Measurements from ENCODE around the gene CNNM2.

Gene CNNM2

DNA sequence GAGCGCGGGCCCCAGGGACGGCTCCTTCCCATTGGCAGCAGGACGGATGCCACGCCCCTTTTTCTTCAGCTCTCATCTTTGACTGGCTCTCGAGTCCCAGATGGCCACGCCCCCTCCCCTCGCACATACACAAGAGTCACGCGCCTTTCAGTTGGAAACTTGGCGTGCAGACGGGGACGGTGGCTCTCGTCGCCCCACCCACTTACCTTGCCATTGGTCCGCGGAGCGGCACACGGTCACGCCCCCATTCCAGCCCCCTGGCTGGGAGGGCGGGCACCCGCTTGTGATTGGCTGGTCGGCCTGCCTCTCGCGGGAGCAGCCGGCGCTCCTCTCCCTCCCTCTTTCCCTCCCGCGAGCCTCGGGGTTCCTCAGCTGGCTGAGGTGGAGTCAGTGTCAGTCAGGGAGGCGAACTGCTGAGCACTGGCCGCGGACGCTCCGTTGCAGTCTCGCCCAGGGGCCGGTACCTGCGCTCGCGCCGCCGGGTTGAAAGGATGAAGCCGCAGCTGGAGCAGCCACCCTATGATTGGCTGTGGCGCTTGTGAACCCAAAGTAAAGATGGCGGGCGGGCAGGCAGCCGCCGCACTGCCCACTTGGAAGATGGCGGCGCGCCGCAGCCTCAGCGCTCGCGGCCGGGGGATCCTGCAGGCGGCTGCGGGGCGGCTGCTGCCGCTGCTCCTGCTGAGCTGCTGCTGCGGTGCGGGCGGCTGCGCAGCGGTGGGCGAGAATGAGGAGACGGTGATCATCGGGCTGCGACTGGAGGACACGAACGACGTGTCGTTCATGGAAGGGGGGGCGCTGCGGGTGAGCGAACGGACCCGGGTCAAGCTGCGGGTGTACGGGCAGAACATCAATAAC is at the start of gene CNNM2:
Gene CNNM2, plus strand, starts transcription at position 333 of the 855 bp plus-strand sequence. Its CDS starts 187 bp downstream, at position 520.
- peak; percentile 99 for DNase-seq

DNA sequence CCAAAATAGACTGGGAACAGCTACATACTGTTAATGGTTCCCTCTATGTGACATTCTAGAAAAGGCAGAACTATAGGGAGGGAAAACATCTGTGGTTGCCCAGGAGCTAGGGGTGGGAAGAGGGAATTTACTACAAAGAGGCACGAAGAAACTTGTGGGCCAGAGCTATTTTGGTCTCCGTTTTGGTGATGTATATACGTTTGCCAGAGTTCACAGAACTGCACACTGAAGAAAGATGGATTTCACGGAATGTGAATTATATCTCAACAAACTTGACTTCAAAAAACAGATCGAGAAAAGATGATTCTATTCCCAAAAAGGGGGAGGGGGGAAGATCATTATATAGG is 49.2 kb upstream of the CNNM2 start:
- DNase-seq, result no peak

DNA sequence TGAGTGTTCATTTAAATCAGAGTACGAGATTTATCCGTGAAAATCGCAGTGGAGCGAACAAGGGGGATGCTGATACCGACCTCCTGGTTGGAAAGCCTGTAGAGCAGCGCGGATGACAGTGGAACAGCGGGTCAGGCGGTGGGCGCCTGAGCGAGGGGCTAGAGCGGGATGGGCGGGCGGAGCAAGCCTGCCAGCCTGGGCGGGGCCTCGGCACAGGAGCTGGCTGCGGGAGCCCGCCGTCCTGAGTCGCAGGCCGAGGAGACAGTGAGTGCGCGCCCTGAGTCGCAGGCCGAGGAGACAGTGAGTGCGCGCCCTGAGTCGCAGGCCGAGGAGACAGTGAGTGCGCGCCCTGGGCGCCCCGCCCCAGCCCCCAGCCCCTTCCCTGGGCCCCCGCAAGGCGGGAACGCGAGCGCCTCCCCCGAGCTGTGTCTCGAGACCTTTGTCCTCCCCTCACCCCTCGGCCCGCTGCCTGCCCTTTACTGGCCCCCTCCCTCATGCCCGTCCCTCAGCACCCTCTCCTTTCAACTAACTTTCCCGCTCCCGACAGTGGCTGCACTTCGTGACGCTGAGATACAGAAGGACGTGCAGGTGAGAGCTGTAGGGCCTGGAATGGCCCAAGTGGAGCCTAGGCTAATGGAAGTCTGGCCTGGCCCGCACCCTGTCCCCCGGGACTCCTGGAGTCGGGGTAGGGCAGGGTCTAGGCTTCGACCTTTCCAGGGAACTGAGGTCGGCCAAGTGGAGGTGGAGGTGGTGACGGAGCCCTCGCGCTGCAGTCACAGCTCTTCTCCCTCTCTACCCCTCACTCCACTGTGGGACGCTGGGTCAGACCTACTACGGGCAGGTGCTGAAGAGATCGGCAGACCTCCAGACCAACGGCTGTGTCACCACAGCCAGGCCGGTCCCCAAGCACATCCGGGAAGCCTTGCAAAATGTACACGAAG is 48.6 kb upstream of the CNNM2 start, which contains the start of gene AS3MT:
Gene AS3MT, plus strand, starts transcription at position 213 of the 941 bp plus-strand sequence. Its CDS starts 123 bp downstream, at position 336.
- DNase-seq, result no peak

DNA sequence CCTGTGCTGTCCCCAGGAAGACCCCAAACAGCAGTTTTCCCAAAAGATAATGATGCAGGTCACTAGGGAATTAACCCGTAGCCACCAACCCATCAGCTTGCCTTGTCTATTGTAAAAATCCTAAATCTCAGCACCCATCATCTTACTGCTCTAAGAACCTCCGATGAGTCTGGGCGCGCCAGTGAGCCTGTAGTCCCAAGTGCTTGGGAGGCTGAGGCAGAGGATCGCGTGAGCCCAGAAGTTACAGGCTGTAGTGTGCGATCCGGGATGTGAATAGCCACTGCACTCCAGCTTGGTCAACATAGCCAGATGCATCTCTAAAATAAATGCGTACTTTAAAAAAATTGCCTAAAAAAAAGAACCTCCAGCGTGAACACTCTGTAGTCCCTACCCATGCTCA is 47.9 kb upstream of the CNNM2 start:
- no peak for DNase-seq

DNA sequence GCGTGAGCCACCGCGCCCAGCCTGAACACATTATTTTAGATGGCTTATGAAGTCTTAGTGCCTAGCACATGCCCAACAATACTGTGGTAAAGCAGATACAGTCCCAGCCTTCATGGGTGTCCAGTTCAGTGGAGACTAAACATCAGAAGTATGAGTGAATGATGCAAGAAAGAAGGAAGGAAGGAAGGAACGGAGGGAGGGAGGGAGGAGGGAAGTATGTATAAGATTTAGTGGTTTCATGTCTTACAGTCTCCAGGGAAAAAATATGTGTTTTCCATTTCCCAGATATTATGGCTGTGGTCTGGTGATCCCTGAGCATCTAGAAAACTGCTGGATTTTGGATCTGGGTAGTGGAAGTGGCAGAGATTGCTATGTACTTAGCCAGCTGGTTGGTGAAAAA is 45.9 kb upstream of the CNNM2 start:
- no peak for DNase-seq

DNA sequence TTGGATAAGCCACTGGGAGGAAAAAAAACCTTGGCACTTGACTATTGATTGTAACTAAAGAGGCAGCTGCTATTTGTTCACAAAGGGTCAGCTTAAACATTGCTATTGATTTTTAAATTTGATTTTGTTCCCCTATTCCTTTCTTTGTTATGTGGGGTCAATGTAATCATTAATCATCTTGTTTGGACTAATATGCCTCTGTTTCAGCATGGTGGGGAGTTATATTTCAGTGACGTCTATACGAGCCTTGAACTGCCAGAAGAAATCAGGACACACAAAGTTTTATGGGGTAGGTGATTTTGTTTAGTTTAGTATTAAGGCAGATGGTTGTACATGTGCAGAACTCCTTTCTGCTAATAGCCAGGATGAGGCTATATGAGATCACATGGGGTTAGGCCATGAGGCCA is 41.3 kb upstream of the CNNM2 start:
- DNase-seq, result no peak

DNA sequence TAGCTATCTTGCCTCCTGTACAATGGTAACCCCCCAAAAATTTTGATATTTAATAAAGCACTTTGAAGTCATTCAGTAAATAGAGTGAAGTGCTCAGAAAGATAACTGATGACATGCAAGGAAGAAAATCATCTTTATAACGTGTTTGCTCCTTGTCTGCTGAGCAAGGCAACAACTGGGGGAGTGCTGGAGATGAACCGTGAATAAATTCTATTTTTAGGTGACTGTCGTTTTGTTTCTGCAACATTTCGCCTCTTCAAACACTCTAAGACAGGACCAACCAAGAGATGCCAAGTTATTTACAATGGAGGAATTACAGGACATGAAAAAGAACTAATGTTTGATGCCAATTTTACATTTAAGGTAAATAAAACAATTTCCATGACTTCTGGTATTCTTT is 39.5 kb upstream of the CNNM2 start:
- DNase-seq, result no peak

DNA sequence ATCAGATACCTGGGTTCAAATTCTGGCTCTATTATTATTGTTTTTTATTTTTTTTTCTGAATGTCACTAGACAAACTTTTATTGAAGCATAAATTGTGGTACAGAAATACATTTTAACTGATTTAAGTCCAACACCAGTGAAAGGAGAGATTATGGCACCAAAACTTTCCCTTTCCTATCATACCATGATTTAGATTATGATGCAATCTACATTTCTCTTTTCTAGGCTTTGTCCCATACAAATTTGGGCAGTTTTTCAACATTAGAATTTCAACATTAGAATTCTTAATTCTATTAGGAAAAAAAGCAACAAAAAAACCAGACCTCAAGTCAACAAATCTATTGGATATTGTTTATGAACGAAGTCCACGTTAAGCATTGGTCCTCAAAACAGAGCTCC is 37.8 kb upstream of the CNNM2 start:
- no peak for DNase-seq

DNA sequence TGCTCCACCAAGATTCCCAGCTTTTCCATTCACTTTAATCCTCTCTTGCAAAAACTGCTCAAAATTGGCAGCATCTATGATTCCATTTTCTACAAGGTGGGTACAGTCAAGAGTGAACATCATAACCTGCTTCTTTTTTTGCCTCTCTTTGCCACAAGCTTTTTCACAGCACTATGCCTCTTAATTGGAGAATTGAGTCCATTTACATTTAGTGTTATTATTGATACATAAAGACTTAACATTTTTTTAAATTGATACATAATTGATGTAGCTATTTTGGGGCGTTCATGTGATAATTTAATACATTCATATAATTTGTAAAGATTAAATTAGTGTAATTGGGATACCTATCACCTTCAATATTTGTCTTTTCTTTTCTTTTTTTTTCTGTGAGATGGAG is 30.0 kb upstream of the CNNM2 start:
- DNase-seq, result no peak

DNA sequence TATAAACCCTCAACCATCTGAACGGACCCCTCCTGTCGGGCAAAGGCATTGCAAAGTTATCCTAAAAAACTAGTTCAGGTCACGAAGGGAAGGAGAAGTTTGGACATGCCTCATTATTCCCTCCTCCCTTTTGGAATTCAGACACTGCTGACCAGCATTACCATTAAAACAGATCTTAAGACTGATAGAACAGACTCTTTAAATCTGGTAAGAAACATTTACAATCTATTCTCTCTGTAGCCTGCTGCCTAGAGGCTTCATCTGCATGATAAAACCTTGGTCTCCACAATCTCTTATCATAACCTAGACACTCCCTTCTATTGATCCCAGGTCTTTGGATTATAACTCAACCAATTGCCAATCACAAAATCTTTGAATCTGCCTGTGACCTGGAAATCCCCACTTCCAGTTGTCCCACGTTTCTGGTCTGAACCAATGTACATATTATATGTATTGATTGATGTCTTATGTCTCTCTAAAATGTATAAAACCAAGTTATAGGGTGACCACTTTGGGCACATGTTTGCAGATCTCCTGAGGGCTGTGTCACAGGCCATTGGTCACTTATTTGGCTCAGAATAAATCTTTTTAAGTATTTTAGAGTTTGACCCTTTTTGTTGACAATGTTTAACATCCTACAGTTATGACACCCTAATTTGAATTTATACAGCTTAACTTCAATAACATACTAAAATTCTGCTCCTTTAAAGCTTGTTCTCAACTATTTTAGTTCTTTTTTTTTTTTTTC is 23.5 kb upstream of the CNNM2 start:
- no peak for DNase-seq

DNA sequence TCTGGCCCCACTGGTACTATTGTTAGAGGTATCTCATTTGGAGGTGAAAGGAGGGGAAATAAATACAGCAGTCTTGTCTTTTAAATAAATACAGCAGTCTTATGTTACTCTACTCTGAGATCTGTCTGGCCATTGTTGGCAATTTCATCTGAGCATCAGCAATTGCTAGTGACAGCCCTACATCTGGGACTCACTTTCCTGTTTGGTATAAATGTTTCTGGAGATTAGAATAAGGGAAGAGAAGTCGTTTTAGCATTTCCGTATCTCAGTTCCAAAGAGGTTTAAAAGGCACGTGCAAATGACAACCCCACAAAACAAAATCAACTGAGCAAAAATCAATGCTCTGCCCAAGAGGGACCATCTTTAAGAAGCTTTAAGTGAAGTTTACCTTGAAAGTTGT is 18.1 kb upstream of the CNNM2 start:
- no peak for DNase-seq

DNA sequence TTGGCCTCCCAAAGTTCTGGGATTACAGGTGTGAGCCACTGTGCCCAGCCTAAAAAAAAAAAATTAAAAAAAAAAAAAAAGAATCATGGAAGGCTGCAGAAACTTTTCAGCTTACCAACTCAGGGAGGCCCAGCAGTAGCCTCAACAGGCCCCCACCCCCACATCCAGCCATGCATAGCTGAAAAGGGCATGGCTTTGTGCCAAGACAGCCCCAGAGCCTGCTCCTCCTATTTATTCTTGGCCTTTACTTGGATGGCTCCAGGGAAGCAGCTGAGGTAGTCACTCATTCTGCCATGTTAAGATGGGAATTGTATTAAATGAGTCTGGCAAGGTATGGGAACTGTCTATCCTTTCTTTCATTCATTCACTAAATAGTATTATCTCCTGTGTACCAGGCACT is 13.7 kb upstream of the CNNM2 start:
- no peak for DNase-seq

DNA sequence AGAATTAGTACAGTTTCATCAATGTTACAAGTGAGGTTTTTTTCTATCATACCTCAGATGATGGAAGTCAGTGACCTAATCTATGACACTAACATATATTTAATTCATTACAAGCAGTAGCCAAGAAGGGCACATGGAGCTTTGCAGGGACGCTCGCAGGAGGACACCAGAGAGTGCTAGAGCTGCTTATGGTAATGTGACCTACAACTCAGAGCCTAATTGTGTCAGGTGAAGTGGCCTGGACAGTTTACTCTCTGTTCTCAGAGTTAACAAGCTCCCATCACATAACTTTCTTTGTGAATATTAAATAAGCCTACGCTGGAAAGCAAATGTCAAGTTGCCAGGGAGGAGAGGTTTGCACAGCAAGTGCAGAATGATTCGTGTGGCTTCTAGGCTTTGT is 11.6 kb upstream of the CNNM2 start:
- DNase-seq, result no peak

DNA sequence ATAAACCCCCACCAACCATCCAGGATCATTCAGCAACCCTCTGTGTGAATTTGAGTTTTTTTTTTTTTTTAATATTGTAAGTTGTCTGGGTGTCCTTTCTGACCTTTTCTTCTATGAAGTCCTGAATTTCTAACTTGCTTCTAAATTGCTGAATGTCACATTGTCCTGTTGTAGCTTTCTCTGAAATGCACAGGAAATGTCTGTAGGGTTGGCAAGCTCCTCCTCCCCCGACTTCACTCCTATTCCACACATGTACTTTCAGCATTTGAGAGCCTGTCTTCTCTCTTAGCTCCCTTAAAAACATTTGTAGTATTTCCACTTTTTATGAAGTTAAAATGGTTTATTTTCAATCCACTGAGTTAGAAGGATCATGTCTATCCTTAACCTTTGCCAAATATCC is 3.3 kb upstream of the CNNM2 start:
- no peak for DNase-seq

DNA sequence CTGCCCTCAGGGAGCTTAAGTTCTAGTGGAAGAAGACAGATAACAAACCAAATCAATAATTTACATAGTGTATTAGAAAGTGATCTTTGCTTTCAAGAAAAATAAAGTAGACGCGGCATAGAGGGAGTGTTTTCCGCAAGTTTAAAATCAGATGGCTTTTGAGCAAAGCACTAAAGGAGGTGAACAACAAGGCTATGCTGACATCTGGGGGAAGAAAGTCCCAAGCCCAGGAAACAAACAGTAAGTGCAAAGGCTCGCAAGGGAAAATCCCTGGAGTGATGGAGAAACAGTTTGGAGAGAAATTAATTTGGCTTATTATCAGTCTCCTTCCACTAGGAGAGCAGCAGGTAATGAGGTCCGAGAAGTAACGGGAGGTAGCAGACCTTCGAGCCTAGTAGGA is 1.9 kb upstream of the CNNM2 start:
- no peak for DNase-seq

DNA sequence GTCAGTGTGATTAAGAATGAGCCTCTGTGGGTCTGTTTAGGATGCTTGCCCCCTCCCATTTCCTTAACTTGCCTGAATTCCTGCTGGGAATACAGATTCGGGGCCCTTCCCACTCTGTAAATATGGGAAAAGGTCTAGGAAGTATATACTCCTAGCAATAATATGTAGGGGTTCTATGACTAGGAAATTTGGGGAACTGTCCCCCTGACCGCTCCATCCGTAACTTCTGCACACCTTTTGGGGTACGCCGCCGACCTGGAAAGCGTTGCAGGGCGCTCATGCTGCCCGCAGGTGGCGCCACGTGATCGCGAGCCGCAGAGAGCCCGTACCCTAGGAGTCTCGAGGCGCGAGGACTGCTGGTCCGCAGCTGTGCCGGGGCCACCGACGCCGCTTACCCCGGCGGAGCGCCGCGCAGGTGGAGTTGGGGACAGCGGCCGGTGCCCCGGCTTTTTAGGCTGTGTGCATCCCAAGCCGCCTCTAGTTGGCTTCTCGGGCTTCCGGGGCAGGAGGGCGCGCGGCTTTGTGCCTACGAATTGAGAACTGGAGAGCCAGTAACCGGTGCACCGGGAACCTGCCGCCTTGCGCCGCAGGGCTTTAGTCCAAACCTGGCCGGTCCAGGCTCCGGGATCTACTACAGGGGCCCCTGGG is 656 bp upstream of the CNNM2 start:
- peak; percentile 57 for DNase-seq

DNA sequence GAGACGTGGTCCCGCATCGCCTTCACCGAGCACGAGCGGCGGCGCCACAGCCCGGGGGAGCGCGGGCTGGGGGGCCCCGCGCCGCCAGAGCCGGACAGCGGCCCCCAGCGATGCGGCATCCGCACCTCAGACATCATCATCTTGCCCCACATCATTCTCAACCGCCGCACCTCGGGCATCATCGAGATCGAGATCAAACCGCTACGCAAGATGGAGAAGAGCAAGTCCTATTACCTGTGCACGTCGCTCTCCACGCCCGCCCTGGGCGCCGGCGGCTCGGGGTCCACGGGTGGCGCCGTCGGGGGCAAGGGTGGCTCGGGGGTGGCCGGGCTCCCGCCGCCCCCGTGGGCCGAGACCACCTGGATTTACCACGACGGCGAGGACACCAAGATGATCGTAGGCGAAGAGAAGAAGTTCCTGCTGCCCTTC is 737 bp downstream of the CNNM2 start:
- no peak for DNase-seq

DNA sequence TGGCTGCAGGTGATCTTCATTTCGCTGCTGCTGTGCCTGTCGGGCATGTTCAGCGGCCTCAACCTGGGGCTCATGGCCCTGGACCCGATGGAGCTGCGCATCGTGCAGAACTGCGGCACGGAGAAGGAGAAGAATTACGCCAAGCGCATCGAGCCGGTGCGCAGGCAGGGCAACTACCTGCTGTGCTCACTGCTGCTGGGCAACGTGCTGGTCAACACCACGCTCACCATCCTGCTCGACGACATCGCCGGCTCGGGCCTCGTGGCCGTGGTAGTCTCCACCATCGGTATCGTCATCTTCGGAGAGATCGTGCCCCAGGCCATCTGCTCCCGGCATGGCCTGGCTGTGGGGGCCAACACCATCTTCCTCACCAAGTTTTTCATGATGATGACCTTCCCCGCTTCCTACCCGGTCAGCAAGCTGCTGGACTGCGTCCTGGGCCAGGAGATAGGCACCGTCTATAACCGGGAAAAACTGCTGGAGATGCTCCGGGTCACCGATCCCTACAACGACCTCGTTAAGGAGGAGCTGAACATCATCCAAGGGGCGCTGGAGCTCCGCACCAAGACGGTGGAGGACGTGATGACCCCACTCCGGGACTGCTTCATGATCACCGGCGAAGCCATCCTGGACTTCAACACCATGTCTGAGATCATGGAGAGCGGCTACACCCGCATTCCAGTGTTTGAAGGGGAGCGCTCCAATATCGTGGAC is 1.3 kb downstream of the CNNM2 start:
- no peak for DNase-seq

DNA sequence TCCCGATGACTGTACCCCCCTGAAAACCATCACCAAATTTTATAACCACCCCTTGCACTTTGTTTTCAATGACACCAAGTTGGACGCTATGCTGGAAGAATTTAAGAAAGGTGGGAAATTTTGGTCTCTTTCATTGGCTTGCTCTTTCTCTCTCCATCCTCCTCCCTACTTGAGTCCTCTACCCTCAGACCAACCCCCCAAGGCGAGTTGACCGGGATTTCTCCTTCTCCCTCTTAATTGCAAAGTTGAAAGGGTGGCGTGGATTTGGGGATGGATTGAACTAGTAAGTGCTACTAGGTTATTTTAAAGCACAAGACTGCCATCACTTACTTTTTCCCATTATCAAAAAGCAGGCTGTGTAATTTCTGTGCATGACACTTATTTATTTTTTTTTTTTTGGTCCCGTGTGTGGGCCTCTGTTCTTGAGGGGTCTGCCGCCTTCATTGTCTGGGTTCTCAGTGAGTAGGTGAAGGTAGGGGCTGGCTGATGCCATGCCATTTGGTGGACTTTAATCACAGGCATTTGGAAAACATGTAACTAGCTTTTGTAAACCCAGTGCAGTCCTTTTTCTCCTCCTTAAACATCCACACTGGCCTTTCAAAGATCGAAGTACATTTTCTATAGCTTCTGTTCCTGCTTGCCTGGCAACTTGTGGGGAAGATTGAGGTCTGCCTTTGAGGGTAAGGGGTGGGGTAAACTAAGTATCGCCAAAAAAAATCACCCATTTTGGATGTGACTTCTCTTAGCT is 2.1 kb downstream of the CNNM2 start:
- DNase-seq, result no peak

DNA sequence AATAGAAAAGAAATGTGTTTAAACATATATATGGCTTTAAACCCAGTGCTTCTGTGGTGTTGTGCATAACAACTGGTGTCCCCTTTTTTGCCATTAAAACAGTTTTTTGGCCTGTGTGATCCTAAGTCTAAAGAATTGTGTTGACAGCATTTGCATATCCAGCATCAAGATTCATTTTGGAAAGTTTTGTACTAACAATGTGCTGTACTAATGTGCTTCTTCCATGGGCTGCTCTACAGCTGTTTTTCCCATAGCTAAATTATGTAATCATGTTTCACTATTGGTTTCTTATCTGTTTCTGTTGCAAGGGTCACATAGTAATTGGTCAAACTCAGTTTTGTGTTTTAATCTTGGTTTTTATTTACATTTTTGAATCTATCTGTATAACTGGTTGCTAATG is 5.5 kb downstream of the CNNM2 start:
- no peak for DNase-seq

DNA sequence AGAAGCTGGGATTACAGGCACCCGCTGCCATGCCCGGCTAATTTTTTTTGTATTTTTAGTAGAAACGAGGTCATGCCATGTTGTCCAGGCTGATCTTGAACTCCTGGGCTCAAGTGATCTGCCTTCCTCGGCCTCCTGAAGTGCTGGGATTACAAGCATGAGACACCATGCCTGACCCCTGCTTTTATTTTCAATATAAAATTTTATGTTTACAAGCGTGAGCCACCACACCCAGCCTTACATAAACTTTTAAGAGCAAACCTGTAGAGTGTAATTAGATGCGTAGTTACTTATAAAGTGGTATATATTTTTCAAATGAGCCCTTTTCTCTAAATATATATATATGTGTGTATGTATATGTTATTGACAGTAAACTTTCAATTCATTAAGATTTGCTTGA is 8.7 kb downstream of the CNNM2 start:
- DNase-seq, result no peak
